GM12892 (cell line): ENCODE data around the gene RAB44.

Experiments
- DNase-seq: peaks from one replicate; pipeline ENCODE4 v3.0.0; 2011; ENCODE audit not compliant: insufficient read length
- FAIRE-seq: peaks from 2 replicates; lab custom pipeline; 2011; peaks lifted over from hg19 to GRCh38; lab: Jason Lieb, UNC
- POLR2A ChIP-seq: IDR thresholded peaks from 2 replicates; pipeline ENCODE4 v1.6.1; 2011; ENCODE audit warnings: low read depth, low read length, control low read depth
- POLR2AphosphoS5 ChIP-seq: IDR thresholded peaks from 2 replicates; pipeline ENCODE4 v1.6.1; 2011; ENCODE audit warnings: low read depth, low read length, control low read depth
- TAF1 ChIP-seq: IDR thresholded peaks from 2 replicates; pipeline ENCODE4 v1.6.1; 2011; ENCODE audit warnings: low read depth, mild to moderate bottlenecking, control low read depth, low read length, borderline replicate concordance

Gene RAB44

DNA sequence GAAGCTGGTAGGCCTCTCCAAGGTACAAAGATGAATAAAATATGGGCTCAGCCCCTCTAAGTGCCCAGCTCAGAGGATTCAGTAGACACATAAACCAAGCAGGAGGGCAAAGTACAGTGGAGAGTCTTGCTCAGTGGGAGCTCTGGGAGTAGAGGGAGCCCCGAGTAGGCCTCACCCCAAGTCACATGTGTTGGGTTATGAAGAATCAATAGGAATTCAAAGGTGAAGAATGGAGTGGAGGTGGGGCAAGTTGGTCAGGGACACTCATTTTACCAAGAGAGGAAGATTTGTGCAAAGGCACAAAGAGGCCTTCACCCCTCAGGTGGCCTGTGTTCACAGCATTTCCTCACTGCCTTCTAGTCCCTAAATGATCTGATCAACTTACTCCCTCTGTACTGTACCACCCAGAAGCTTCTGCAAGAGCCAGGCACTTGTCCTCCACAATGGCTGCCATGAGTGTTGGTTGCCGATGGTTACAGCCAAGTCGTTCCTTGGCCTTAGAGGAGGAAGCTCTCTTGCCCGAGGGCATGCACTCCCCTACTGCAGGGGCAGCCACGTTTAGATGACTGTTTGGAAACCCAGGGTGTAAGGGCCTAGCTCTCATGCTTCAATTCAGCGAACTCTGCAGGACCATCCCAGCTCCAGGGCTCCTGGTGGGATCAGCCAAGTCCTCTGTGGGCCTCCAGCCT lies 25.8 kb upstream of the RAB44 start:
- no peak for FAIRE-seq
- DNase-seq = no peak

DNA sequence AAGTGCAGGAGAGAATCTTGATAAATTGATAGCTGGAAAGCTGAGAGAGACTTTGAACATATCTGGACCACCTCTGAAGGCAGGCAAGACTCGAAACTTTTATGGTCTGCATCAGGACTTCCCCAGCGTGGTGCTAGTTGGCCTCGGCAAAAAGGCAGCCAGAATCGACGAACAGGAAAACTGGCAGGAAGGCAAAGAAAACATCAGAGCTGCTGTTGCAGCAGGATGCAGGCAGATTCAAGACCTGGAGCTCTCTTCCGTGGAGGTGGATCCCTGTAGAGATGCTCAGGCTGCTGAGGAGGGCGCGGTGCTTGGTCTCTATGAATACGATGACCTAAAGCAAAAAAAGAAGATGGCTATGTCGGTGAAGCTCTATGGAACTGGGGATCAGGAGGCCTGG lies 23.7 kb upstream of the RAB44 start:
- DNase-seq = no peak
- FAIRE-seq = no peak
- no peak for TF ChIP-seq POLR2A
- no peak for TF ChIP-seq TAF1
- TF ChIP-seq POLR2AphosphoS5 = no peak

More for the DNA sequence above, 25.8 kb upstream of the RAB44 start:
- no peak for TF ChIP-seq POLR2AphosphoS5

DNA sequence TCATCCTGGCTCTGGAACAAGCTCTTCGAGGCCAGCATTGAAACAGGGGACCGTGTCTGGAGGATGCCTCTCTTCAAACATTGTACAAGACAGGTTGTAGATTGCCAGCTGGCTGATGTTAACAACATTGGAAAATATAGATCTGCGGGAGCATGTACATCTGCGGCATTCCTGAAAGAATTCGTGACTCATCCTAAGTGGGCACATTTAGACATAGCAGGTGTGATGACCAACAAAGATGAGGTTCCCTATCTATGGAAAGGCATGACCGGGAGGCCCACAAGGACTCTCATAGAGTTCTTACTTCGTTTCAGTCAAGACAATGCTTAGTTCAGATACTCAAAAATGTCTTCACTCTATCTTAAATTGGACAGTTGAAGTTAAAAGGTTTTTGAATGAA lies 22.7 kb upstream of the RAB44 start:
- DNase-seq = no peak
- no peak for FAIRE-seq
- no peak for TF ChIP-seq TAF1
- TF ChIP-seq POLR2A = no peak
- TF ChIP-seq POLR2AphosphoS5 = no peak

DNA sequence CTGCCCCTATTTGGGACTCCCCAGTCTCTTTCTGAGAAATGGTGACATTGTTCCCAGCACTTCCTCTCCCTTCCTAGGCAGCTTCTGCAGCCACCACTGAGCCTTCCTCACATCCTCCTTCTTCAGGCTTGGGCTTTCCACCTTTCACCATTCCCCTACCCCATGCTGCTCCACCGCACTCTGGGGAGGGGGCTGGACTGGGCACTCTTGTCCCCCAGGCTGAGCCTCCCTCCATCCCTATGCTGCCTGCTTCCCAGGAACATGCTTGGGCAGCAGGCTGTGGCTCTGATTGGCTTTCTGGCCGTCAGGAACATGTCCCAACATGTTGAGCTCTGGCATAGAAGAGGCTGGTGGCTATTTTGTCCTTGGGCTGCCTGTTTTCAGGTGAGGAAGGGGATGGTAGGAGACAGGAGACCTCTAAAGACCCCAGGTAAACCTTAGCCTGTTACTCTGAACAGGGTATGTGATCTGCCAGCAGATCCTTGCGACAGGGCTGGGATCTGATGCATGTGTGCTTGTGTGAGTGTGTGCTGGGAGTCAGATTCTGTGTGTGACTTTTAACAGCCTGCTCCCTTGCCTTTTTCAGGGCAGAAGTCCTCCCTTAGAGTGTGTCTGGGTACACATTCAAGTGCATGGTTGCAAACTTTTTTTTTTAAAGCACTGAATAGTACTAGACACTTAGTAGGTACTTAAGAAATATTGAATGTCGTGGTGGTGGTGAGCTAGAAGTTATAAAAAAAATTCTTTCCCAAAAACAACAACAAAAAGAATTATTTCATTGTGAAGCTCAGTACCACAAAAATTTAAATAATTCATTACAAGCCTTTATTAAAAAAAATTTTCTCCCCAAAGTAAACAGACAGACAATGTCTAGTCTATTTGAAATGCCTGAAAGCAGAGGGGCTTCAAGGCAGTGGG lies 21.2 kb upstream of the RAB44 start:
- FAIRE-seq = peak; percentile 14
- no peak for DNase-seq
- no peak; the same call in 1 of the 2 replicates for TF ChIP-seq POLR2A
- TF ChIP-seq POLR2AphosphoS5 = 0 out of 2 replicates have a peak, but pooled peaks have one; percentile 13
- 0 out of 2 replicates have a peak, but pooled peaks have one; percentile 18 for TF ChIP-seq TAF1

DNA sequence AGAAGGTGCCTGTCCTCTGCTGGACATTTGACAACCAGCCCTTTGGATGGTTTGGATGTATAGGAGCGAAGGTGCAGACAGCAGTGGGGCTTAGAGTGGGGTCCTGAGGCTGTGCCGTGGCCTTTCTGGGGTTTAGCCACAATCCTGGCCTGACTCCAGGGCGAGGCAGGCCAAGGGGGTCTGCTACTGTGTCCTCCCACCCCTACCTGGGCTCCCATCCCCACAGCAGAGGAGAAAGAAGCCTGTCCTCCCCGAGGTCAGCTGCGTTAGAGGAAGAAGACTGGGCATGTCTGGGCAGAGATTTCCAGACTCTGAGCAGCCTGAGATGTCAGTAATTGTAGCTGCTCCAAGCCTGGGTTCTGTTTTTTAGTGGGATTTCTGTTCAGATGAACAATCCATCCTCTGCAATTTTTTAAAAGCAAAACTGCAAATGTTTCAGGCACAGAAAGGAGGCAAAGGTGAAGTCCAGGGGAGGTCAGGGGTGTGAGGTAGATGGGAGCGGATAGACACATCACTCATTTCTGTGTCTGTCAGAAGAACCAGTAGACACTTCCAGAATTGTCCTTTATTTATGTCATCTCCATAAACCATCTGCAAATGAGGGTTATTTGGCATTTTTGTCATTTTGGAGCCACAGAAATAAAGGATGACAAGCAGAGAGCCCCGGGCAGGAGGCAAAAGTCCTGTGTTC lies 20.4 kb upstream of the RAB44 start:
- DNase-seq = no peak
- TF ChIP-seq POLR2AphosphoS5 (no peak), POLR2A (peak; percentile 25; the same call in 1 of the 2 replicates)
- no peak for FAIRE-seq

DNA sequence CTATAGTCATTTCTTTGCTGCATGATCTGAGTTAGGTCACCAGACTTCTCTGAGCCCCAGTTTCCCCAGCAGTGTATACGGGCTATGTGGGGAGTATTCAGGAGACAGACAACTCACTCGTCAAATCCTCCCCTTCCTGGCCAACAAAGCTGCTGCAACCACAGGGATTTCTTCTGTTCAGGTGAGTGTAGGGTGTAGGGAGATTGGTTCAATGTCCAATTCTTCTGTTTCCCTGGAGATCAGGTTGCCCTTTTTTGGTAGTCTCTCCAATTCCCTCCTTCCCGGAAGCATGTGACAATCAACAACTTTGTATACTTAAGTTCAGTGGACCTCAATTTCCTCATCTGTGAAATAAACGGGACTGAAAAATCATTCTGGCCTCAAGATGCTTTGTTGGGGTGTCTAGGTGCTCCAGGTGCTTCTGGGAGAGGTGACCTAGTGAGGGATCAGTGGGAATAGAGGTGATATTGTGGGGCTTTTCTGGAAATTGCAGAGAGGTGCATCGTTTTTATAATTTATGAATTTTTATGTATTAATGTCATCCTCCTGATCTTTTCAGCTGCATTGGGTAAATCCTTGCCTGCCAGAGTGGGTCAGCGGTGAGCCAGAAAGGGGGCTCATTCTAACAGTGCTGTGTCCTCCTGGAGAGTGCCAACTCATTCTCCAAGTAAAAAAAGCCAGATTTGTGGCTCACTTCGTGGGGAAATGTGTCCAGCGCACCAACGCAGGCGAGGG lies 19.7 kb upstream of the RAB44 start:
- FAIRE-seq (no peak), DNase-seq (no peak)
- TF ChIP-seq TAF1 = no peak; the same call in 1 of the 2 replicates
- no peak for TF ChIP-seq POLR2AphosphoS5
- no peak for TF ChIP-seq POLR2A

DNA sequence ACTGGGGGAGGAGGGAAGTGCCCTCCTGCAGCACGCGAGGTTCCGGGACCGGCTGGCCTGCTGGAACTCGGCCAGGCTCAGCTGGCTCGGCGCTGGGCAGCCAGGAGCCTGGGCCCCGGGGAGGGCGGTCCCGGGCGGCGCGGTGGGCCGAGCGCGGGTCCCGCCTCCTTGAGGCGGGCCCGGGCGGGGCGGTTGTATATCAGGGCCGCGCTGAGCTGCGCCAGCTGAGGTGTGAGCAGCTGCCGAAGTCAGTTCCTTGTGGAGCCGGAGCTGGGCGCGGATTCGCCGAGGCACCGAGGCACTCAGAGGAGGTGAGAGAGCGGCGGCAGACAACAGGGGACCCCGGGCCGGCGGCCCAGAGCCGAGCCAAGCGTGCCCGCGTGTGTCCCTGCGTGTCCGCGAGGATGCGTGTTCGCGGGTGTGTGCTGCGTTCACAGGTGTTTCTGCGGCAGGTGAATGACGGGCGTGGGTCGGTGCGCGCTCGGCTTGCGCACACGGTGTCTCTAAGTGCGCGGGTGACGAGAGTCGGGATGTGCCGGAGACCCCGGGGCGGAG lies 19.1 kb upstream of the RAB44 start, which contains the start of gene CDKN1A:
CDKN1A (plus strand) TSS at position 227 of the 555 bp plus-strand sequence. CDS start 5,388 bp downstream, outside the sequence.
- DNase-seq = peak; percentile 77
- peak; percentile 66 for FAIRE-seq
- TF ChIP-seq POLR2AphosphoS5 = peak; percentile 97
- peak; percentile 83; the same call in 1 of the 2 replicates for TF ChIP-seq TAF1
- TF ChIP-seq POLR2A = peak; percentile 99

DNA sequence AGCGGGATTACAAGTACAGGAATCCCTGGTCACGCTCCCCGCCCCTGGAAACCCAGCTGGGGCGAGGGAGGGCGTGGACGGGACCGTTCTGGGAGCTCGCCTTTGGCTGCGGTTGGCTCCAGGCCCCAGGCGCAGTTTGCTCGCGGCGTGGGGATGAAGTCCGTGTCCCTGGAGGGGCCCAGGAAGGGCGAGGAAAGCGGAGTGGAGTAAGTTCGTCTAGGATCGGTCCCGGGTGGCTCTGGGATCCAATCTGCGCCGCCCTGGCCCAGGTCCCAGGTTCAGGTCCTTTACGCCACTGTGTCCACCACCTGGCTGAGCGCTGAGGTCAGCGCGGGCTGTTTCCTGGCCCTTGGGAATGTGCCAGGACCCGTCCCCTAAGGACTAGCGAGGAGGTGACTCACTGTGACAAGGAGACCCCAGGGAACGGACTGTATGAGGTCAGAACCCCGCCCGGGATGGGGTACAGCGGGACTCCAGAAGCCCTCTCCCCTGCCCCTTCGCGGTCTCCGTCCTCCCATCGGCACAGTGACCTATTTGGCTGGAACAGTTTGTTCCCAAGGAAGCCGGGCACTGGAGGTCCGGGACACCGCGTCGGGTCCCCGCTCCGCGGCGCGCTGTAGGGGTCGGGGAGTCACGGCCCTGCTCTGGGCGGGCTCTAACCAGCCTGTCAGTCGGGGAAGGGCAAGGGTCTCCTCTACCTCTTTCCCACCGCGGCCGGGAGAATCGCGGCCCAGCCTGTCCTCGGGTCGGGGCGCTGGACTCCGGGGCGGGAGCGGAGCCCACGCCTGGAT lies 18.4 kb upstream of the RAB44 start:
- FAIRE-seq (no peak), DNase-seq (no peak)
- TF ChIP-seq TAF1 (no peak), POLR2AphosphoS5 (no peak; the same call in 1 of the 2 replicates), POLR2A (no peak)

DNA sequence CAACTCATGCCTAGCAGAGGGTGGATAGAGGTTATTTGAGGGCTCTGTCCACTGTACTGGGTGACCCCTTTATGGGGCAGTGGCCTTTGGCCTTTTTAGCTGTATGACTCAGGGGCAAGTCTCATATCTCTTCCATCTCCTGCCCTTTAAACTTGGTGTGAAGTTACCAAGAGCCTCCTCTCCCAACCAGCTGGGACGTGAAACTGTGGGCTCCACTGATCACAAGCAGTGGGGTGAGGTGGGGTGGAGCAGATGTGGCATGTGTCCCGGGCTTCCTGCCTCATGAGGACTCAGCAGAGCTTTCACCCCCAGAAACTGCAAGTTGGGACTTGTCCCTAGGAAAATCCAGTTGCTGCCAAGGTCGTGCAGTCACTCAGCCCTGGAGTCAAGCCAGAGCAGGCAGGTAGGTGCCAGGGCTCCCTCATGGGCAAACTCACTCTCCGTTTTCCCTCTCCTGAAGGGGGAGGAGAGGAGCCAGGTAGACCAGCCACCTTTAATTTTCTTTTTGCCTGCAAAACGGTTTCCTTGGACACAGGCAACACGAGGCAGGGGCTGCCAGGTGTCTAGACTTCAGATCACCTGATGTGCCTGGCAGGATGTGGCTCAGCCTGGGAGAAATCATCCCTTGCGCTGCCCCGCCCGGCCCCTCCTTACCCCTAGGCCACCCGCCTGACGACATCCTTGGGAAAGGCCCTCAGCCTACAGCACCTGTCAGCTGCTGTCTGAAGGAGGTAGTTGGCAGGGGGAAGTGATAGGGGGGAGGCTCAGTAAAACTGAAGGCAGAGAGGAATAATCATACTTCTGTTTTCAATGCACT lies 15.1 kb upstream of the RAB44 start:
- FAIRE-seq = peak; percentile 84
- no peak for DNase-seq
- TF ChIP-seq POLR2A = no peak
- peak; percentile 59 for TF ChIP-seq POLR2AphosphoS5
